ENCODE data around the gene IL17D.

The IL17D gene

GRCh38 chr13:20713014-20713376 is 9.5 kb downstream of the IL17D start:
- H3K36me3 ChIP-seq (ENCODE audit: low read depth): no peaks in the 10 kb centered on the region
- no peak for DNase-seq (ENCODE audit: low spot score)
- no peak for ATAC-seq (ENCODE audit: low read depth)
- no peak overlapping the region for H3K4me3 ChIP-seq (ENCODE audit: severe bottlenecking)
- H3K27me3 ChIP-seq (ENCODE audit: insufficient read depth, poor library complexity, severe bottlenecking): no peaks in the 10 kb centered on the region
- H3K27ac ChIP-seq (ENCODE audit: poor library complexity, severe bottlenecking): no peak overlapping the region
- no peaks in the 10 kb centered on the region for H3K9me3 ChIP-seq (ENCODE audit: severe bottlenecking)
- H3K4me1 ChIP-seq (ENCODE audit: insufficient read depth, poor library complexity, severe bottlenecking): peaks cover 8% of the 10 kb centered on the region
- TF ChIP-seq CTCF (IDR thresholded peaks at IDR 0.05; ENCODE audit: poor library complexity, severe bottlenecking): no peak

DNA sequence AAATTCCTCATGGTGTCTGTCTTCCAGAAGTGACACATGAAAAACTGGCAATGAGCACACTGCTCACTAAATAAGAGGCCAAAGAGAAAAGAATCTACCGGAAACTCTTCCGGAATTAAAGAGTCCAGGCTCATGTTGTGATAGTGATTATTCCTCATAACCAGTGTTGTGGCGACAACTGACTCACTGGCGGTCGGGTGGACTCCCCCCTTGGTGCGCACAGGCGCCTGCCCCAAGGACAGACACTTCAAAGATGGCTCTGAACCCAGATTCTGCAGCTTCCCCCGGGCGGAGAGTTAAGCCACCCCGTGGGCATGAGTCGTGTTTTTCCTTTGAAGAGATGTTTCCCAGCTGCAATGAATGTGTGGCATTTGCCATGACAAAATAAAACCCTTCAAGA is 10.3 kb downstream of the IL17D start:
- no peak overlapping the region for H3K4me3 ChIP-seq (ENCODE audit: severe bottlenecking)
- DNase-seq (ENCODE audit: low spot score) (no peak), ATAC-seq (ENCODE audit: low read depth) (no peak)
- H3K4me1 ChIP-seq (ENCODE audit: insufficient read depth, poor library complexity, severe bottlenecking): peaks cover 8% of the 10 kb centered on the region
- no peak for TF ChIP-seq CTCF (IDR thresholded peaks at IDR 0.05; ENCODE audit: poor library complexity, severe bottlenecking)
- no peaks in the 10 kb centered on the region for H3K9me3 ChIP-seq (ENCODE audit: severe bottlenecking)
- H3K36me3 ChIP-seq (ENCODE audit: low read depth): no peaks in the 10 kb centered on the region
- no peak overlapping the region for H3K27ac ChIP-seq (ENCODE audit: poor library complexity, severe bottlenecking)
- no peaks in the 10 kb centered on the region for H3K27me3 ChIP-seq (ENCODE audit: insufficient read depth, poor library complexity, severe bottlenecking)

DNA sequence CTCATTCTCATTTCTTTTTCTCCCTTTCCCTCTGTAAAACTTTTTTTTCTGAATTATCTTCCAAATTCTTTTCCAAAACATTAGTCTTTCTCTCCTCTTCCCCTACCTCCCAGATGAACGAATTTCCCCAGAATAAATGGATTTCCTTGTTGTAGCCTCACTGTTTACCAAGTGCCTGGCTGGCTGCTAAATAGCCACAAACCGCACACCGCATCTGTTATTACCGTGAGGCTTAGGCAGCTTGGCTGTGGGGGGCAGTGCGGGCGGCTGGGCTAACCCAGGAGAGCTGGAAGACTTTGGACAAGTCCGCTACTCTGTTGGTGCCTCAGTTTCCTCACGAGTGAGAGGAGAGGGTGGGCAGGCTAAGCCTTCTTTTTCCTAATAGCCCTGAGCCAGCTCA is 10.7 kb downstream of the IL17D start:
- no peak for ATAC-seq (ENCODE audit: low read depth)
- Histone ChIP-seq H3K9me3 (ENCODE audit: severe bottlenecking) (no peaks in the 10 kb centered on the region), H3K4me3 (ENCODE audit: severe bottlenecking) (no peak overlapping the region), H3K36me3 (ENCODE audit: low read depth) (no peaks in the 10 kb centered on the region), H3K4me1 (ENCODE audit: insufficient read depth, poor library complexity, severe bottlenecking) (peaks cover 6% of the 10 kb centered on the region), H3K27ac (ENCODE audit: poor library complexity, severe bottlenecking) (no peak overlapping the region), H3K27me3 (ENCODE audit: insufficient read depth, poor library complexity, severe bottlenecking) (no peaks in the 10 kb centered on the region)
- no peak for DNase-seq (ENCODE audit: low spot score)
- TF ChIP-seq CTCF (IDR thresholded peaks at IDR 0.05; ENCODE audit: poor library complexity, severe bottlenecking): no peak

DNA sequence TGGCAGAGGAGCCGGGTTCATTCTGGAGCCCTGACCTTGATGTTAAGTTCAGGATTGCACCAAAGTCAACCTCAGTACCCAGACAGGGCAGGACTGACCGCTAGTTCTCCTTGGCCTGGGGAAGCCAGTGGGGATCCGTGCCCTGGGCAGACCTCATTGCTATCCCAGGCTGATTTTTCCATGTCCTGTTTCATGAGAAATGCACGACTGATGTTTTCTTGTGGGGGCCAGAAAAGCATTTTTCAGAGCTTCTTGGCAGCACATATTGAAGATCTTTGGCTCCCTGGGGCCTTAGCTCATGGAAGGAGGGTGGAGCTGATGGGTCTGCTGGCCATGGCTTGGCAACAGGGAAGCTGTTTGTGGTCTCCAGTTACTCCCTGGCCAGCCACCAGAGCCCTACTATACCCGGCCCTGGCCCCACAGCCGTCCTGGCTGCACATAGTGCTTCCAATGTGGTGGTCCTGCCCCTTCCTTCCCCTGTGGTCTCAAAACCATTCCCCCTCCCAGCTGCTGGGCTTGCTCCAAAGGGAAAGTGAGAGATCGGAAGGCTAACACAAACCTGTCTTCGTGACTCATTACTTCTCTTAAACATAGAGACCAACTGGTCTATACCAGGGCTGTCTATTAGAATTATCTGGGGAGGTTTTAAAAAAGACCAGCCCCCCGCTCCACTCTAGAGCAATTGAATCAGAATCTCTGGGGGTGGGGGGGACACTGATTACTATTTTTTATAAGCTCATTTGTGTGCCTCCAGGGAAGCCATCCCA is 11.2 kb downstream of the IL17D start:
- H3K4me1 ChIP-seq (ENCODE audit: insufficient read depth, poor library complexity, severe bottlenecking): peaks cover under 1% of the 10 kb centered on the region
- TF ChIP-seq CTCF (IDR thresholded peaks at IDR 0.05; ENCODE audit: poor library complexity, severe bottlenecking): no peak
- no peak for DNase-seq (ENCODE audit: low spot score)
- H3K27me3 ChIP-seq (ENCODE audit: insufficient read depth, poor library complexity, severe bottlenecking): no peaks in the 10 kb centered on the region
- no peaks in the 10 kb centered on the region for H3K9me3 ChIP-seq (ENCODE audit: severe bottlenecking)
- H3K4me3 ChIP-seq (ENCODE audit: severe bottlenecking): no peak overlapping the region
- no peaks in the 10 kb centered on the region for H3K36me3 ChIP-seq (ENCODE audit: low read depth)
- no peak for ATAC-seq (ENCODE audit: low read depth)
- H3K27ac ChIP-seq (ENCODE audit: poor library complexity, severe bottlenecking): no peak overlapping the region

DNA sequence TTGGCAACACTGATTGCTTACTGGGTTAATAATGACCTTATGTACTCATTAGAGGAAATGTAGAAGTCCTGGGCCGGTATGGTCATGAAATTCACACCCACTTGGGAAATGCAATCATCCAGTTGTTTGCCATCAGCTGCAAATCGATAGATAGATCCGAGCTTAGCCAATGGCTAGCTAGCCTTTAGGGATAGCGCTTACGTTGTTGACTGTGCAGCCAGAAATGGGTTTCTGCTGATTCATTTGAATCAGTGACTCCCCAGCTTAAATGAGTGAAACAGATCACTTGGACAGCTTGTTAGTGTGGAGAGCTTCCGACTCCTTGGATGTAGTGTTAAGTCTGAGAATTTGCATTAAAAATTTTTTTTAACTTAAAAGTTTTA is 11.8 kb downstream of the IL17D start:
- H3K36me3 ChIP-seq (ENCODE audit: low read depth): no peaks in the 10 kb centered on the region
- DNase-seq (ENCODE audit: low spot score) (no peak), ATAC-seq (ENCODE audit: low read depth) (no peak)
- H3K4me1 ChIP-seq (ENCODE audit: insufficient read depth, poor library complexity, severe bottlenecking): no peaks in the 10 kb centered on the region
- H3K4me3 ChIP-seq (ENCODE audit: severe bottlenecking): no peak overlapping the region
- H3K27ac ChIP-seq (ENCODE audit: poor library complexity, severe bottlenecking): no peak overlapping the region
- H3K9me3 ChIP-seq (ENCODE audit: severe bottlenecking): no peaks in the 10 kb centered on the region
- no peaks in the 10 kb centered on the region for H3K27me3 ChIP-seq (ENCODE audit: insufficient read depth, poor library complexity, severe bottlenecking)
- TF ChIP-seq CTCF (IDR thresholded peaks at IDR 0.05; ENCODE audit: poor library complexity, severe bottlenecking): no peak
